HG03354 (cell line): ENCODE results near the gene EML4.
"Not testable (repeated sequence)": the region's sequence is repeated elsewhere in the genome, so short reads cannot be mapped to it uniquely, and the experiment has no call there.

Experiments
- ATAC-seq: cut with Tn5 transposase; IDR thresholded peaks from one replicate; pipeline ENCODE4 v1.9.1; 2021; ENCODE audit warnings: mild to moderate bottlenecking; ENCODE audit not compliant: unreplicated experiment, poor library complexity, severe bottlenecking

EML4 gene

GRCh38 chr2:42337356-42337820, 168.2 kb downstream of the EML4 start:
- ATAC-seq = no peak

- no peak for ATAC-seq
Measured at GRCh38 chr2:42337846-42338566, 168.9 kb downstream of the EML4 start.

GRCh38 chr2:42338567-42339190, 169.5 kb downstream of the EML4 start:
- ATAC-seq = no peak

GRCh38 chr2:42339191-42339912, 170.2 kb downstream of the EML4 start:
- ATAC-seq = no peak

GRCh38 chr2:42340045-42340937, 171.1 kb downstream of the EML4 start:
- ATAC-seq = no peak

GRCh38 chr2:42340938-42341636, 171.9 kb downstream of the EML4 start:
- ATAC-seq = no peak

- no peak for ATAC-seq
Measured at GRCh38 chr2:42342061-42342794, 173.1 kb downstream of the EML4 start.

GRCh38 chr2:42342795-42343241, 173.7 kb downstream of the EML4 start:
- no peak for ATAC-seq

- no peak for ATAC-seq
Measured at GRCh38 chr2:42345986-42346385, 176.8 kb downstream of the EML4 start.

- not testable (repeated sequence) for ATAC-seq
Measured at GRCh38 chr2:42346856-42347255, 177.7 kb downstream of the EML4 start.

GRCh38 chr2:42347518-42347917, 178.4 kb downstream of the EML4 start:
- ATAC-seq = not testable (repeated sequence)

- no peak for ATAC-seq
Measured at GRCh38 chr2:42348113-42348805, 179.1 kb downstream of the EML4 start.

GRCh38 chr2:42350434-42351063, 181.4 kb downstream of the EML4 start:
- ATAC-seq = no peak

- no peak for ATAC-seq
Measured at GRCh38 chr2:42351864-42352263, 182.7 kb downstream of the EML4 start.

- ATAC-seq = no peak
Measured at GRCh38 chr2:42353792-42354429, 184.8 kb downstream of the EML4 start.

- ATAC-seq = no peak
Measured at GRCh38 chr2:42359304-42359964, 190.3 kb downstream of the EML4 start.
